ENCODE results near the gene DOCK10.
A peak's percentile ranks its signal among the peaks of the same experiment; 100 is the strongest.

The DOCK10 gene

DNA sequence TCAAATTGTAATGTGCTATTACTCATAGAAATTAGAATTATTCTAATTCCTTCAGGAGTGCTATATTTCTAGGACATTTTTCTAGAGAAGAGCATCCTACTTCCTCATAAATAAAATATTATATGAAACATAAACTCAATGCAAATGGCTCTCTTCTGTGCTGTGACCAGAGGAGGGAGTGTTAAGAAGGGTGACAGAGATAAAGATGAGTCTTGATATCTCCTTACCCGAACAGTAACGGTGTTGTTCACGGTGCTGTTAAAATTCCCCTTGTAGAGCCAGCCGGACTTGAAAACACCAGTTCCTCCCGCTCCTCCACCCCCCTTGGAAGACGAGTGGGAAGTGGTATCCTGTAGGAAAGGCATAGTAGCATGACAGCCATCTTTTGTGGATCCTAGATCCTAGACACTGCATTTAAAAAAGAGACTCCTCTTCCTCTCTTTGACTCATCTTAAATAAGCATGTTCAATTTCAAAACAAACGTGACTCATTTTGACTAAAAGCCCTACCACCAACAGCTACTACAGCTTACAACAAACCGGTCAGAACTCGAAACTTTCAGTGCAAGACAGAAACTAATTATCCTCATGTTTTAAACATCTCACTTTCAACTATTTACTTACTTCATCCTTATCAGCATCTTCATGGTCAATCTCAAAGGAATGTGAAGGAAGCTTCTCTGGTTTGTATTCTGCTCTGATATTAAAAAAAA, 156.3 kb downstream of the DOCK10 start:
- TF ChIP-seq, protein P1, sequence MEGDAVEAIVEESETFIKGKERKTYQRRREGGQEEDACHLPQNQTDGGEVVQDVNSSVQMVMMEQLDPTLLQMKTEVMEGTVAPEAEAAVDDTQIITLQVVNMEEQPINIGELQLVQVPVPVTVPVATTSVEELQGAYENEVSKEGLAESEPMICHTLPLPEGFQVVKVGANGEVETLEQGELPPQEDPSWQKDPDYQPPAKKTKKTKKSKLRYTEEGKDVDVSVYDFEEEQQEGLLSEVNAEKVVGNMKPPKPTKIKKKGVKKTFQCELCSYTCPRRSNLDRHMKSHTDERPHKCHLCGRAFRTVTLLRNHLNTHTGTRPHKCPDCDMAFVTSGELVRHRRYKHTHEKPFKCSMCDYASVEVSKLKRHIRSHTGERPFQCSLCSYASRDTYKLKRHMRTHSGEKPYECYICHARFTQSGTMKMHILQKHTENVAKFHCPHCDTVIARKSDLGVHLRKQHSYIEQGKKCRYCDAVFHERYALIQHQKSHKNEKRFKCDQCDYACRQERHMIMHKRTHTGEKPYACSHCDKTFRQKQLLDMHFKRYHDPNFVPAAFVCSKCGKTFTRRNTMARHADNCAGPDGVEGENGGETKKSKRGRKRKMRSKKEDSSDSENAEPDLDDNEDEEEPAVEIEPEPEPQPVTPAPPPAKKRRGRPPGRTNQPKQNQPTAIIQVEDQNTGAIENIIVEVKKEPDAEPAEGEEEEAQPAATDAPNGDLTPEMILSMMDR (IDR thresholded peaks at IDR 0.05; ENCODE audit: insufficient read depth, low read depth, low read length, missing control alignments): no peak
- DNase-seq (ENCODE audit: low read depth): peak; percentile 94
- H3K4me3 ChIP-seq (ENCODE audit: low read length): no peak overlapping the region

DNA sequence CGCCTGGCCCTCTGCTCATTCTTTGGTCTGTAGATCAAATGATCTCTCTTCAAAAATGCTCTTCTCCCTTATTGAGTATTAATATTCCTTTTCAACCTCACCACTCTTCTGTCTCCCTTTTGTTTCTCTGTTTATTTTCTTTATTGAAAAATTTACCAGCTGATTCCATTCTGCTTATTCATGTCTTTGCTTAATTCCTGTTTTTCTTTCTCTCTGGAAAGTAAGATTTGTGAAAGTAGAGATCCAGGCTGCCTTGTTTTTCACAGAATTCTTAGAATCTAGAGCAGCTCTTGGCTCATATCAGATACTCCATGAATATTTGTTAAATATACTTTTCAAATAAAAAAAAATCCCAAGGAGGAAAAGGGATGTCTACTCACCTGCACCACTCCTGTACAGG, 157.0 kb downstream of the DOCK10 start:
- TF ChIP-seq, protein P1 (IDR thresholded peaks at IDR 0.05; ENCODE audit: insufficient read depth, low read depth, low read length, missing control alignments): no peak
- no peak overlapping the region for H3K4me3 ChIP-seq (ENCODE audit: low read length)
- no peak for DNase-seq (ENCODE audit: low read depth)

DNA sequence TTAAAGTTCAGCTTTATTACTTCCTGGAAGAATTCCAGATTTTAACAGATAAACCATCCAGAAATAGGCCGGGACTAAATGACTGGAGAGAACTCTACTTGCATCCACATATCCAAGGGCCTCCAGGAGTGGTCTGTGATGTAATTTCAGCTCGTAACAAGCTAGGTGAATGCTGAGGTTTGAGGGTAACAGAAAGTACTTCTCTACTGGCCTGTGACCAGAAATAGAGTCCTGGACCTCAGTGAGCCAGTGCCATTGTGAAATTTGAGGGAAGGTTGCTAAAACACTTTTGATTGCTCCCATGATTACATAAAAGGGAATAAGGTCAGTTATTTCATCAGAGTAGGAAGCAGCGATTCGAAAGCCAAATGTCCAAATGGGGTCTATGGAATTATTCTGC, 158.1 kb downstream of the DOCK10 start:
- no peak for DNase-seq (ENCODE audit: low read depth)
- H3K4me3 ChIP-seq (ENCODE audit: low read length): no peak overlapping the region
- TF ChIP-seq, protein P1 (IDR thresholded peaks at IDR 0.05; ENCODE audit: insufficient read depth, low read depth, low read length, missing control alignments): no peak

DNA sequence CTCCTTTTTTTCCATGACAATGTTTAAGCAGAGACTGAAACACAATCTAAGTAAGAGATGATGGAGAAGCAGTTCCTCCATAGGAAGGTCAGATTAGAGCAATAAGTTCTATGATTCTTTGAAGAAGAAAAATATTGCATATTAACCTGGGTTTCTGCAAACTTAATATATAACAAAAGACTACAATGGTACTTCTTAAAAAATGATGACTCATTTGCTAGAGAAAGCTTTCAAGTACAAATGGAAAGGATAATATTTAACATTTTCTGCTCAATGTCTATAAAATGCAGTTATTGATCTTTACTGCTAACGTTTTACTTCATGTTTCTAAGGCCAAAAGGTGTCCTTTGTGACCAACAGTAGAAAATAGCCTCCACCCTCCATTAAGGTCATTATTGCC, 158.6 kb downstream of the DOCK10 start:
- no peak for DNase-seq (ENCODE audit: low read depth)
- no peak overlapping the region for H3K4me3 ChIP-seq (ENCODE audit: low read length)
- TF ChIP-seq, protein P1 (IDR thresholded peaks at IDR 0.05; ENCODE audit: insufficient read depth, low read depth, low read length, missing control alignments): no peak

DNA sequence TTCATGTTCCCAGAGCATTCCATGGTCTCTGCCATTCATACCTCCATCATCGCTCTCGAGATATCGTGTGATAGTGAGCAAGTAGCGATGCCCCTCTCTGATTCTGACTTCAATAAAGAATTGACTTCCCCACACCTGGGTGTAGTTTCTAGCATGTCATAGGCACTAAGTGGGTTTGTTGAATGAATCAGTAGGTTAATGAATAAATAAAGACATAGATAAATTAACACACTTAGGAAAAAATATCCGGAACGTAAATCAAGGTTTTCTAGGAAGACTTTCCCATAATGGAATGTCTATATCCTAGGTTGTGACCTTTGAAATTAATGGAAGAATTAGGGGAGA, 159.1 kb downstream of the DOCK10 start:
- H3K4me3 ChIP-seq (ENCODE audit: low read length): no peak overlapping the region
- DNase-seq (ENCODE audit: low read depth): no peak
- TF ChIP-seq, protein P1 (IDR thresholded peaks at IDR 0.05; ENCODE audit: insufficient read depth, low read depth, low read length, missing control alignments): no peak

DNA sequence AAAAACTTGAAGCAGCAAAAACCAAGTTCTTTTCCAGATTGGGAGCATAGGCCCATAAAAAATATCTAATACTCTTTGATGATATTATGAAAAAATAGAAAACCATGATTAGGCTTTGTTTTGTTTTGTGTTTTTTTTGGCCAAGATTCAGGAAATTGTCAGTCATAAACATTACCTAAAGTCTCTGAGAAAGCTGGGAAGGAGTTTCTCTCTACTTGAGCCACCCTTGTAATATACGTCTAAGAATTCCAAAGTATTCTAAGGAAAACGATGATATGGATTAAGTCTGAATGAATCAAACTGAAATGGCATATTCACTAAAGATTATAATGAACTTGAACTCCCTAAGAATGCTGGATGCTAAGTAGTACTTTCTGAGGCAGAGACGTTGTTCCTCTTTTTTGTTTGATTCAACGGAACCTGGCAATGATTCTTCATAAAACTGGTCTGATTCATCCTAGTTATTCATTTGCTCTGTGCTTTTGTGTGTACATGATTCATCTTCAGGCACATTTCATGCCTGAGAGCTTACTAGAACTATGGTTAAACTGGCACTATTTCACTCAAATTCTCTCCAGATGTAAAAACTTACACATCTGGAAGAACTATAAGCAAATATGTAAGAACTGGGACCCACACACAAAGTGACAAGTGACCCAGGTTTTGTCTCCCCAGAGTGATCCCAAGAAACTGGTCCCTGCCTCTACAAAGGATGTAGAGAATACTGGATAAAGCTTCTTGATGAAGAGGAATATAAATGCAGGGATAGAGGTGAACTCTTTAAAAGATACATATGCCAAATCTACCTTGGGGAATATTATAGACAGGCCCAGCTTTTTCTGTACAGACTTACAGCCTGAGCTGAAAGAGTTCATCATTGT, 159.7 kb downstream of the DOCK10 start:
- no peak overlapping the region for H3K4me3 ChIP-seq (ENCODE audit: low read length)
- peak; percentile 83 for DNase-seq (ENCODE audit: low read depth)
- TF ChIP-seq, protein P1 (IDR thresholded peaks at IDR 0.05; ENCODE audit: insufficient read depth, low read depth, low read length, missing control alignments): no peak

Measured in epithelial cell of esophagus (primary cell).